ENCODE results near the gene CES3.
"Not testable (repeated sequence)": the region's sequence is repeated elsewhere in the genome, so short reads cannot be mapped to it uniquely, and the experiment has no call there.

The CES3 gene

GRCh38 chr16:66946974-66947301, 14.1 kb upstream of the CES3 start:
- DNase-seq (ENCODE audit: low read depth), result no peak

GRCh38 chr16:66947302-66948065, 13.6 kb upstream of the CES3 start:
- DNase-seq (ENCODE audit: low read depth), result peak; percentile 65

- DNase-seq (ENCODE audit: low read depth), result no peak
These were observed 12.8 kb upstream of the CES3 start for GRCh38 chr16:66948134-66948836.

- DNase-seq (ENCODE audit: low read depth), result no peak
These were observed 12.2 kb upstream of the CES3 start for GRCh38 chr16:66948837-66949225.

GRCh38 chr16:66949472-66949871, 11.6 kb upstream of the CES3 start:
- no peak for DNase-seq (ENCODE audit: low read depth)

GRCh38 chr16:66950437-66950836, 10.6 kb upstream of the CES3 start:
- no peak for DNase-seq (ENCODE audit: low read depth)

- no peak for DNase-seq (ENCODE audit: low read depth)
These were observed 9.9 kb upstream of the CES3 start for GRCh38 chr16:66950971-66951790.

- no peak for DNase-seq (ENCODE audit: low read depth)
These were observed 8.5 kb upstream of the CES3 start for GRCh38 chr16:66952430-66953110.

GRCh38 chr16:66953462-66954096, 7.5 kb upstream of the CES3 start:
- no peak for DNase-seq (ENCODE audit: low read depth)

GRCh38 chr16:66954097-66954659, 6.9 kb upstream of the CES3 start:
- peak; percentile 44 for DNase-seq (ENCODE audit: low read depth)

GRCh38 chr16:66955363-66956153, 5.5 kb upstream of the CES3 start:
- DNase-seq (ENCODE audit: low read depth), result not testable (repeated sequence)

GRCh38 chr16:66956154-66956457, 5.0 kb upstream of the CES3 start:
- not testable (repeated sequence) for DNase-seq (ENCODE audit: low read depth)

GRCh38 chr16:66958857-66959703, 2.0 kb upstream of the CES3 start:
- no peak for DNase-seq (ENCODE audit: low read depth)

- DNase-seq (ENCODE audit: low read depth), result no peak
These were observed 1.3 kb upstream of the CES3 start for GRCh38 chr16:66959704-66960161.

GRCh38 chr16:66960270-66960669, 796 bp upstream of the CES3 start:
- DNase-seq (ENCODE audit: low read depth), result no peak

GRCh38 chr16:66961914-66962313, 848 bp downstream of the CES3 start:
- DNase-seq (ENCODE audit: low read depth), result no peak

- DNase-seq (ENCODE audit: low read depth), result no peak
These were observed 3.0 kb downstream of the CES3 start for GRCh38 chr16:66964049-66964448.

- DNase-seq (ENCODE audit: low read depth), result no peak
These were observed 7.8 kb downstream of the CES3 start for GRCh38 chr16:66968847-66969246.

- DNase-seq (ENCODE audit: low read depth), result no peak
These were observed 10.0 kb downstream of the CES3 start for GRCh38 chr16:66970775-66971720.
